ENCODE data around the gene ASS1.

ASS1 gene

GRCh38 chr9:130438382-130438981 lies 6.3 kb upstream of the ASS1 start:
- no peak overlapping the region for H3K27ac ChIP-seq
- no peak for TF ChIP-seq CTCF (conservative IDR thresholded peaks at IDR 0.05)

DNA sequence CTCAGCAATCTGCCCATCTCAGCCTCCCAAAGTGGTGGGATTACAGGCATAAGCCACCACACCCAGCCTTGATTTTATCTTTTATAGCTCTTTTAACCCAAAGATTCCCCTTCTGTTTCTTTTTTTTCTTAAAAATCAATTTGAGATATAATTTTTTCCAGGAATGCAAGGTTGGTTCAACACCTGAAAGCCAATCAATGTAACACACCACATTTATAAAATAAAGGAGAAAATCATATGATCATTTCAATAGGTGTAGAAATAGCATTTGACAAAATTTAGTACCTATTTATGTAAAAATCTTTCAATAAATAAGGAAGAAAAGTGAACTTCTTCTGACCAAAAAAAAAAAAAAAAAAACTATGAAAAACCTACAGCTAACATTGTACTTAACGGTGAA lies 3.7 kb upstream of the ASS1 start:
- TF ChIP-seq CTCF (conservative IDR thresholded peaks at IDR 0.05), result no peak

DNA sequence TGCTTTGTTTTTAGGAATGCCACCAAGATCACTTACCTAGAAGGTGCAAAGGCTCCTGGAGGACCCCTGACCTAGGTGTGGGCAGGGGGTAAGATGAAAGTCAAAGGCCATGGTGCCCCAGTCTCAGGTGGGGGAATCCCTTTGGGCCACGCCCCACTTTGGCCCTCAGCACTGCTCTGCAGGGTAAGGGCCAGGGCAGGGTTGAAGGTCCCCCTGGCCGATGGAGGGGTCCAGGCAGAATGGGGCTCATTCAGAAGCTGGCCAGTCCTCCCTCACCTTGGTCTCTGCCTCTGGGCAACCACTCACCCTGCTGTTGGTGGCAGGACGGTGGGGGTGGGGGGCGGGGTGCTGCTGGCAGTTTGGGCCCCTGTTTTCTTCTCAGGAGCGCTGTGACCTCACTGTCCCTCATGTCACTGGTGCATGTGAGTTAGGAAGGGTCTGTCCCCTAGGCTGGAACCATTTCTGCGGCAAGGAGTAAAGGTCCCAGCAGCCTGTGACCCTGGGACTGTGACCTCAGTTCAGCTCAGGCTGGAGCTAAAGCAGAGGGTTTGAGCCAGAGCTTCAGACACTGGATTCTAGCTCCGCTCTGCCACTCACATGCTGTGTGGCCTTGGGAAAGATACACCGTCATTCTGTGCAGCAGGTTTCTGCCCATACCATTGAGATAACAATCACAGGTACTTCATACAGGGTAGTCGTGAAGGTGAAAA lies 1.9 kb upstream of the ASS1 start:
- no peak overlapping the region for H3K27ac ChIP-seq
- no peak for TF ChIP-seq CTCF (conservative IDR thresholded peaks at IDR 0.05)

More for the DNA sequence above, 3.7 kb upstream of the ASS1 start:
- no peak overlapping the region for H3K27ac ChIP-seq

- no peak for TF ChIP-seq CTCF (conservative IDR thresholded peaks at IDR 0.05)
- no peak overlapping the region for H3K27ac ChIP-seq
These were observed 1.3 kb upstream of the ASS1 start for GRCh38 chr9:130443456-130443801.

DNA sequence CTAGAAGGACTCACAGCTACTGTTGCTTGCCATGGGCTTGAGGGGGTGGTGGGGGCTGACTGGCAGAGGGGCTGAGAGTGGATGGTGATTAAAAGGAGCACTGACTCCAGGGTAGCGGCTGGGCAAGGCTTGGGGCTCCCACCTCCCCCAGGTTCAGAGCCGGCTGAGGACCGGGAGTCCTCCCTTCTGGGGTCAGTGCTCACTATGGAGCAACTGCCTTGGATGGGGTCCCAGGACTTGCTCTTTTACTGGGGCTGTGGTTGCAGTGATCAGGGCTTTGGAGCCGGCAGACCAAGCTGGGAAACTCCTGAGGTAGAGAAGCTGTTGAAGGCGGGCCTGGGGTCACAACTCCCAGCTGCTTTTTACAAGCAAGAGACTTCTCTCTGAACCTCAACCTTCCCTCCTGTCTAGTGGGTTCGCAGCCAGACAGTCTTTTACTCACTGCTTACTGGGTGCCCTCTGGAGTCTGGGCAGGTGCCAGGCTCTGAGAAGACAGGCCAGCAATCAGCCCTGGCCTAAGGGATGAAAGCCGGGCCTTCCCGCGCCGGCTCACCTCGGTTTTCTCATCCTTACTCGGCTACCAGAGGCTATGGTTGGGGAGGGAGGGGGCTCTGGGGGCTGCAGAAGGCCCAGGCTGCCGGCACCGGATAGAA lies 795 bp upstream of the ASS1 start:
- no peak for TF ChIP-seq CTCF (conservative IDR thresholded peaks at IDR 0.05)

GRCh38 chr9:130445268-130445983 lies 665 bp downstream of the ASS1 start:
- no peak for TF ChIP-seq CTCF (conservative IDR thresholded peaks at IDR 0.05)
- peak overlapping the region; percentile 69 for H3K27ac ChIP-seq

More for the DNA sequence above, 795 bp upstream of the ASS1 start:
- H3K27ac ChIP-seq, result peak overlapping the region; percentile 69

Data from VCaP (cell line).